C4-2B (cell line): Measurements from ENCODE around the gene PTPRN2.

Experiments used
- CTCF ChIP-seq: fragments of 450-650 bp; conservative IDR thresholded peaks from 2 replicates; pipeline ENCODE4 v1.5.1; 2017; ENCODE audit warnings: mild to moderate bottlenecking
- ZFX ChIP-seq: fragments of 450-650 bp; IDR thresholded peaks from 2 replicates; pipeline ENCODE4 v1.6.1; 2017

- TF ChIP-seq CTCF (no peak), ZFX (no peak)
These were observed 851.3 kb downstream of the PTPRN2 start for GRCh38 chr7:157736341-157736740.
